CD14-positive monocyte (primary cell): ENCODE data around the gene NACC1. TPM values are rescaled to one million over a fixed set of nuclear protein-coding genes. Genes with fewer than 3 reads are reported as not detected.

ENCODE experiments used
- DNase-seq, 3 donors: peaks; one replicate each; pipeline ENCODE4 v3.0.0-alpha.2; 2011 to 2022
- H2AFZ ChIP-seq: 2 replicates; pipeline ENCODE4 v1.6.0; 2012; ENCODE audit warnings: mild to moderate bottlenecking, low read depth, low read length, inconsistent platforms; ENCODE audit not compliant: insufficient read depth, poor library complexity, severe bottlenecking
- H3K27ac ChIP-seq, 2 donors: 1 replicate in 1 of 2; 2 replicates in 1 of 2; pipeline ENCODE4 v1.5.1; 2012 to 2013; ENCODE audit warnings: low read length in 2 of 2, control low read depth in 1 of 2, inconsistent platforms in 1 of 2, low read depth in 1 of 2, mild to moderate bottlenecking in 1 of 2
- H3K27me3 ChIP-seq, 2 donors: one replicate each; pipeline versions ENCODE4 v1.6.0 to v1.6.1; 2011 to 2013; ENCODE audit warnings: low read length in 2 of 2; ENCODE audit not compliant: control insufficient read depth in 2 of 2, insufficient read depth in 2 of 2
- H3K36me3 ChIP-seq, 2 donors: replicated peaks in 1 of 2; 1 replicate in 1 of 2; 2 replicates in 1 of 2; pipeline versions ENCODE4 v1.5.1 to v1.6.1; 2012 to 2013; ENCODE audit warnings: low read length in 2 of 2, control low read depth in 1 of 2, inconsistent platforms in 1 of 2, mild to moderate bottlenecking in 1 of 2; ENCODE audit not compliant: insufficient read depth in 2 of 2, control insufficient read depth in 1 of 2
- H3K4me1 ChIP-seq, 2 donors: 1 replicate in 1 of 2; 2 replicates in 1 of 2; pipeline versions ENCODE4 v1.5.1 to v1.6.1; 2012 to 2013; ENCODE audit warnings: low read length in 2 of 2, control low read depth in 1 of 2, inconsistent platforms in 1 of 2, mild to moderate bottlenecking in 1 of 2, moderate library complexity in 1 of 2; ENCODE audit not compliant: insufficient read depth in 2 of 2, control insufficient read depth in 1 of 2
- H3K4me2 ChIP-seq: replicated peaks from 2 replicates; pipeline ENCODE3; 2012; ENCODE audit warnings: low read length, moderate library complexity, mild to moderate bottlenecking; ENCODE audit not compliant: poor library complexity, severe bottlenecking; ENCODE audit errors: extremely low read depth
- H3K4me3 ChIP-seq, 3 experiments: fragments of 200-600 bp in 1 of 3; sonication (generic) in 1 of 3; replicated peaks in 1 of 3; 1 replicate in 2 of 3; 2 replicates in 1 of 3; pipeline ENCODE4 v1.5.1; 2011 to 2013; ENCODE audit warnings: low read length in 3 of 3, mild to moderate bottlenecking in 3 of 3, control low read depth in 2 of 3, low read depth in 2 of 3, inconsistent platforms in 1 of 3, moderate library complexity in 1 of 3
- H3K79me2 ChIP-seq: 2 replicates; pipeline ENCODE4 v1.6.0; 2012; ENCODE audit warnings: mild to moderate bottlenecking, control low read depth, inconsistent platforms, low read length, moderate library complexity; ENCODE audit not compliant: insufficient read depth
- H3K9ac ChIP-seq: 2 replicates; pipeline ENCODE4 v1.6.0; 2017; ENCODE audit warnings: low read length, mild to moderate bottlenecking; ENCODE audit not compliant: insufficient read depth, poor library complexity, severe bottlenecking
- H3K9me3 ChIP-seq, 2 donors: replicated peaks in 1 of 2; 1 replicate in 1 of 2; 2 replicates in 1 of 2; pipeline versions ENCODE4 v1.5.1 to v1.6.1; 2012 to 2013; ENCODE audit warnings: low read length in 2 of 2, control low read depth in 1 of 2; ENCODE audit not compliant: control insufficient read depth in 1 of 2, insufficient read depth in 1 of 2
- H4K20me1 ChIP-seq: 2 replicates; pipeline ENCODE4 v1.6.0; 2012; ENCODE audit warnings: mild to moderate bottlenecking, low read length, control low read depth, moderate library complexity; ENCODE audit not compliant: insufficient read depth
- H3K27ac Mint-ChIP-seq, 7 donors: one replicate each; pipeline ENCODE4 v1.8.0; 2020; ENCODE audit warnings: mild to moderate bottlenecking in 7 of 7, mixed read lengths in 7 of 7, moderate library complexity in 6 of 7, inconsistent platforms in 2 of 7
- H3K27me3 Mint-ChIP-seq, 3 donors: one replicate each; pipeline ENCODE4 v1.8.0; 2021 to 2022; ENCODE audit warnings: low read depth in 3 of 3, mild to moderate bottlenecking in 3 of 3, mixed read lengths in 3 of 3, moderate library complexity in 3 of 3, inconsistent platforms in 1 of 3
- H3K36me3 Mint-ChIP-seq, 2 donors: one replicate each; pipeline ENCODE4 v1.8.0; 2020; ENCODE audit warnings: mixed read lengths in 2 of 2, inconsistent platforms in 1 of 2, mild to moderate bottlenecking in 1 of 2
- H3K4me1 Mint-ChIP-seq: one replicate; pipeline ENCODE4 v1.8.0; 2020; ENCODE audit warnings: mild to moderate bottlenecking, mixed read lengths
- H3K4me3 Mint-ChIP-seq, 2 donors: one replicate each; pipeline ENCODE4 v1.8.0; 2020; ENCODE audit warnings: mild to moderate bottlenecking in 2 of 2, mixed read lengths in 2 of 2, moderate library complexity in 1 of 2
- H3K9me3 Mint-ChIP-seq, 7 donors: one replicate each; pipeline ENCODE4 v1.8.0; 2020 to 2022; ENCODE audit warnings: mixed read lengths in 7 of 7, mild to moderate bottlenecking in 6 of 7, moderate library complexity in 6 of 7, inconsistent platforms in 2 of 7
- CTCF ChIP-seq: fragments of 200-600 bp; IDR thresholded peaks from one replicate; pipeline ENCODE4 v1.8.0; 2022; ENCODE audit warnings: antibody characterized with exemption, mild to moderate bottlenecking
- WGBS: methylation state at CpG from one replicate; pipeline ENCODE4 v1.1.5; 2013; ENCODE audit warnings: missing lambda C conversion rate; ENCODE audit not compliant: insufficient coverage; 5-methylcytosine and 5-hydroxymethylcytosine counted together
- intact Hi-C, 2 donors: fragments of 100-400 bp; cut with micrococcal nuclease; formaldehyde crosslinking; loops; one replicate each; pipeline versions ENCODE4 v1.15.0 to v1.15.1; 2023
- polyA plus RNA-seq, 3 donors: library from polyadenylated mRNA; depleted of rRNA in 1 of 3; unstranded in 2 of 3; stranded (reverse) in 1 of 3; fragments of 300-500 nt in 2 of 3; fragments of >200 nt in 1 of 3; fragmentation: Illumina TruSeq in 2 of 3; gene quantifications; 1 replicate in 2 of 3; 2 replicates in 1 of 3; pipeline ENCODE4 v1.2.3, GENCODE V29; 2012 to 2021

NACC1 gene
- polyA plus RNA-seq, 3 donors: 1.1 to 20.1 (median 2.2) TPM

- no peaks in the 10 kb centered on the region for H3K9me3 Mint-ChIP-seq
- WGBS: 53% methylated on average over 3 of the region's 6 CpGs
Observed at GRCh38 chr19:13076787-13077186, 41.3 kb upstream of the NACC1 start.

GRCh38 chr19:13077240-13077639 lies 40.8 kb upstream of the NACC1 start:
- Mint-ChIP-seq H3K27ac (peak overlapping the region in 3 of 7 donors; percentile 47 to 71 (median 60)), H3K4me3 (no peak overlapping the region), H3K4me1 (peaks cover 13% of the 10 kb centered on the region), H3K27me3 (peaks cover 0 to 4% (median 3%) of the 10 kb centered on the region in 3 donors), H3K36me3 (peaks cover 4 to 6% of the 10 kb centered on the region in 2 donors), H3K9me3 (no peaks in the 10 kb centered on the region)
- Histone ChIP-seq H4K20me1 (no peaks in the 10 kb centered on the region), H3K4me2 (no peak overlapping the region), H3K27ac (no peak overlapping the region), H3K27me3 (no peaks in the 10 kb centered on the region), H2AFZ (no peak overlapping the region), H3K9me3 (no peaks in the 10 kb centered on the region), H3K9ac (no peak overlapping the region), H3K36me3 (no peaks in the 10 kb centered on the region), H3K79me2 (no peaks in the 10 kb centered on the region), H3K4me3 (no peak overlapping the region), H3K4me1 (peaks cover 8 to 13% of the 10 kb centered on the region in 2 donors)
- WGBS: 17% methylated on average over 11 of the region's 11 CpGs
- intact Hi-C loops: no loop called here
- TF ChIP-seq CTCF: no peak
- no peak for DNase-seq

More at GRCh38 chr19:13076787-13077186, 41.3 kb upstream of the NACC1 start:
- Mint-ChIP-seq H3K4me3 (no peak overlapping the region), H3K27ac (no peak overlapping the region), H3K4me1 (peaks cover 13% of the 10 kb centered on the region), H3K27me3 (peaks cover 0 to 4% (median 3%) of the 10 kb centered on the region in 3 donors), H3K36me3 (peaks cover 4 to 6% of the 10 kb centered on the region in 2 donors)
- H3K79me2 ChIP-seq: no peaks in the 10 kb centered on the region
- H3K9ac ChIP-seq: no peak overlapping the region
- H3K4me3 ChIP-seq: no peak overlapping the region
- no peak for TF ChIP-seq CTCF
- H3K9me3 ChIP-seq: no peaks in the 10 kb centered on the region
- intact Hi-C loops: no loop called here
- no peak overlapping the region for H3K27ac ChIP-seq
- no peak overlapping the region for H3K4me2 ChIP-seq
- peaks cover 8 to 13% of the 10 kb centered on the region in 2 donors for H3K4me1 ChIP-seq
- no peaks in the 10 kb centered on the region for H4K20me1 ChIP-seq
- H3K27me3 ChIP-seq: no peaks in the 10 kb centered on the region
- DNase-seq: no peak
- H2AFZ ChIP-seq: no peak overlapping the region
- no peaks in the 10 kb centered on the region for H3K36me3 ChIP-seq
